ENCODE measurements around the gene CRACR2A.

- TF ChIP-seq CTCF (IDR thresholded peaks at IDR 0.05; ENCODE audit: low read depth, low read length) (no peak), MAX (IDR thresholded peaks at IDR 0.05; ENCODE audit: low read depth, low read length) (no peak)
Observed at GRCh38 chr12:3670083-3670620, 82.8 kb downstream of the CRACR2A start.

All from NB4 (cell line).